Measurements from ENCODE around the gene YIPF2. TPM values are rescaled to one million over a fixed set of nuclear protein-coding genes. Genes with fewer than 3 reads are reported as not detected.

Gene YIPF2
- total and polyA plus RNA-seq, 3 donors from 2014 or later = 95.3 to 143 (median 106) TPM

- Histone ChIP-seq H3K27me3 (no peaks in the 10 kb centered on the region), H3K36me3 (ENCODE audit: low read depth, missing control alignments) (no peaks in the 10 kb centered on the region), H3K4me3 (no peak overlapping the region), H3K4me1 (no peaks in the 10 kb centered on the region), H3K27ac (no peak overlapping the region), H3K9me3 (no peaks in the 10 kb centered on the region)
- no peak for DNase-seq
- 81 to 83% methylated on average over 9 of the region's 9 CpGs for WGBS, 2 donors
- intact Hi-C loops (cut with DNase I; ENCODE audit: low total_unique reads) = no loop called here
- TF ChIP-seq POLR2A (IDR thresholded peaks at IDR 0.05) = no peak
- TF ChIP-seq, protein P1, sequence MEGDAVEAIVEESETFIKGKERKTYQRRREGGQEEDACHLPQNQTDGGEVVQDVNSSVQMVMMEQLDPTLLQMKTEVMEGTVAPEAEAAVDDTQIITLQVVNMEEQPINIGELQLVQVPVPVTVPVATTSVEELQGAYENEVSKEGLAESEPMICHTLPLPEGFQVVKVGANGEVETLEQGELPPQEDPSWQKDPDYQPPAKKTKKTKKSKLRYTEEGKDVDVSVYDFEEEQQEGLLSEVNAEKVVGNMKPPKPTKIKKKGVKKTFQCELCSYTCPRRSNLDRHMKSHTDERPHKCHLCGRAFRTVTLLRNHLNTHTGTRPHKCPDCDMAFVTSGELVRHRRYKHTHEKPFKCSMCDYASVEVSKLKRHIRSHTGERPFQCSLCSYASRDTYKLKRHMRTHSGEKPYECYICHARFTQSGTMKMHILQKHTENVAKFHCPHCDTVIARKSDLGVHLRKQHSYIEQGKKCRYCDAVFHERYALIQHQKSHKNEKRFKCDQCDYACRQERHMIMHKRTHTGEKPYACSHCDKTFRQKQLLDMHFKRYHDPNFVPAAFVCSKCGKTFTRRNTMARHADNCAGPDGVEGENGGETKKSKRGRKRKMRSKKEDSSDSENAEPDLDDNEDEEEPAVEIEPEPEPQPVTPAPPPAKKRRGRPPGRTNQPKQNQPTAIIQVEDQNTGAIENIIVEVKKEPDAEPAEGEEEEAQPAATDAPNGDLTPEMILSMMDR (IDR thresholded peaks at IDR 0.05) = no peak
Measured at GRCh38 chr19:10935371-10936059, 7.1 kb upstream of the YIPF2 start.

DNA sequence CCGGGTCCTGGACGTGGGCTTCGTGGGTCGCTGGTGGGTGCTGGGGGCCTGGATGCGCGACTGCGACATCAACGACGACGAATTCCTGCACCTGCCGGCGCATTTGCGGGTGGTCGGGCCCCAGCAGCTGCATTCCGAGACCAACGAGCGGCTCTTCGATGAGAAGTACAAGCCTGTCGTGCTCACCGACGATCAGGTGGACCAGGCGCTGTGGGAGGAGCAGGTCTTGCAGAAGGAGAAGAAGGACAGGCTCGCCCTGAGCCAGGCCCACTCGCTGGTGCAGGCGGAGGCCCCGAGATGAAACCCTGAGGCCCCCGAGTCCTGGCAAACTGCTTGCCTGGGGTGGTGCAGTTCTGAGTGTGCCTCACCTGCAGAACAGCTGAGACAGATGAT lies 959 bp upstream of the YIPF2 start:
- DNase-seq = peak; percentile 33
- peak overlapping the region; percentile 90 to 98 for H3K4me3 ChIP-seq
- H3K36me3 ChIP-seq (ENCODE audit: low read depth, missing control alignments) = no peaks in the 10 kb centered on the region
- no peaks in the 10 kb centered on the region for H3K27me3 ChIP-seq
- 3% methylated on average over 19 to 23 of the region's 27 CpGs for WGBS, 2 donors
- TF ChIP-seq, protein P1 (IDR thresholded peaks at IDR 0.05) = no peak
- TF ChIP-seq POLR2A (IDR thresholded peaks at IDR 0.05) = no peak
- intact Hi-C loops (cut with DNase I; ENCODE audit: low total_unique reads) = loop anchor here (10.0 kb wide), 1 partner anchor 55 kb away; the partner anchor contains the start of gene CARM1
- H3K27ac ChIP-seq = peak overlapping the region; percentile 65 to 93
- H3K4me1 ChIP-seq = peaks cover 17% of the 10 kb centered on the region
- no peaks in the 10 kb centered on the region for H3K9me3 ChIP-seq

GRCh38 chr19:10927730-10928562 lies 493 bp downstream of the YIPF2 start:
- peak overlapping the region; percentile 90 to 98 for H3K4me3 ChIP-seq
- H3K9me3 ChIP-seq = no peaks in the 10 kb centered on the region
- peaks cover 17% of the 10 kb centered on the region for H3K4me1 ChIP-seq
- intact Hi-C loops (cut with DNase I; ENCODE audit: low total_unique reads) = loop anchor here (10.0 kb wide), 1 partner anchor 53 kb away; the partner anchor contains the start of gene CARM1
- no peak for DNase-seq
- no peaks in the 10 kb centered on the region for H3K36me3 ChIP-seq (ENCODE audit: low read depth, missing control alignments)
- H3K27ac ChIP-seq = peak overlapping the region; percentile 65 to 93
- TF ChIP-seq, protein P1 (IDR thresholded peaks at IDR 0.05) = no peak
- no peak for TF ChIP-seq POLR2A (IDR thresholded peaks at IDR 0.05)
- WGBS, 2 donors = 8 to 27% methylated on average over 7 to 32 of the region's 47 CpGs
- no peaks in the 10 kb centered on the region for H3K27me3 ChIP-seq

GRCh38 chr19:10924597-10924996 lies 3.8 kb downstream of the YIPF2 start:
- Histone ChIP-seq H3K27ac (no peak overlapping the region), H3K36me3 (ENCODE audit: low read depth, missing control alignments) (no peaks in the 10 kb centered on the region), H3K9me3 (no peaks in the 10 kb centered on the region), H3K27me3 (no peaks in the 10 kb centered on the region), H3K4me3 (no peak overlapping the region), H3K4me1 (peaks cover 12% of the 10 kb centered on the region)
- DNase-seq = no peak
- intact Hi-C loops (cut with DNase I; ENCODE audit: low total_unique reads) = loop anchor here (10.0 kb wide), 1 partner anchor 50 kb away; the partner anchor contains the start of gene CARM1
- no peak for TF ChIP-seq POLR2A (IDR thresholded peaks at IDR 0.05)
- TF ChIP-seq, protein P1 (IDR thresholded peaks at IDR 0.05) = no peak
- 87 to 89% methylated on average over 13 of the region's 13 CpGs for WGBS, 2 donors

Measured in testis (tissue), 3 donors.